ELF-1 (cell line): Measurements from ENCODE around the gene TMEM175.

Experiments
- DNase-seq: peaks from one replicate; pipeline ENCODE4 v3.0.0-alpha.2; 2016; ENCODE audit warnings: low read depth, low spot score

The TMEM175 gene

DNA sequence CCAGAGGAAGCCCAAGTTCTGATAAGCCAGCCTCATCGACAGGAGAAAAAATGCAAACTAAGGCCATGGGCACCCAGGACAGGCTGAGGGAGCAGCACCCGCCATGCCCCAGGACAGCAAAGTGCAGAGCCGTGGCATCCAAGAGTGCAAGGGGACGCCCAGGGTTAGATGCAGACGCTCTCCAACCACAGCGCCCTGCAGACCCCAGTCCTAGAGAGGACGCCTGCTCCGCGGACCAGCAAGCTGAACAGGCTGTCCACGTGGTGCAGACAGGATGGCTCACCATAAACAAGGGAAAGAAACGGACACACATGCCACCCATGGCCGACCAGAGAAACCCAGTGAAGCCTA, 32.7 kb upstream of the TMEM175 start:
- no peak for DNase-seq

DNA sequence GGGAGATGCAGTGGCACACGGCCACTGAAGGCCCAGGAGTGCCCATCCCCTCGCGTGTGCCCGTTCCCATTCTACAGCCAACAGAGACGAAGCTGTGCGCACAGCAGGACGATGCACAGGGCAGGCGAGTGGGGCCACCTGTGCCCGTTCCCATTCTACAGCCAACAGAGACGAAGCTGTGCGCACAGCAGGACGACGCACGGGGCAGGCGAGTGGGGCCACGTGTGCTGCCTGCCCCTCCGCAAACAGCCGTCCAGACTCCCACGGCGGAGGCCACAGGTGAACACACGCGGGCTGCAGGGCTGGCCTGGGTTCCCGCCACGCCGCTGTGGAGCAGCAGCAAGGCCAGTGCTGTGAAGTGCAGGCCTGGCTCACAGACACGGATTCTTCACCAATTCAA, 32.2 kb upstream of the TMEM175 start:
- no peak for DNase-seq

DNA sequence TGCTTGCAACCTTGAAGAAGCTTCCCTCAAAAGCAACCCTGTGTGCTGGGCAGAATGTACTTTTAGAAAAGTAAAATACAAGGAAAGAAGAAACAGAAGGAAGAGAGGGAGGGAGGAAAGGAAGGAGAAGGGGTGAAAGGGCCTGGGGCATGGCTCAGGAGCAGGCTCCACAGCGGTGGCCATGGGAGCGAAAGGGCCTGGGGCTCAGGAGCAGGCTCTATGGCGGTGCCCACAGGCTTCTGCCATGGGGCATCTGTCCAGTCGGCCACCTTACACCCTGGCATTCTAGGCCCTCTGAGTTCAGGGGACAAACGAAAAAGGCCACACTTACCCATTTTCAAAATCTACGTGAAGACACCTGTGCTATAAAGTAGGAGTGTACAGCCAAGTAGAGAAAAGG, 31.5 kb upstream of the TMEM175 start:
- no peak for DNase-seq

DNA sequence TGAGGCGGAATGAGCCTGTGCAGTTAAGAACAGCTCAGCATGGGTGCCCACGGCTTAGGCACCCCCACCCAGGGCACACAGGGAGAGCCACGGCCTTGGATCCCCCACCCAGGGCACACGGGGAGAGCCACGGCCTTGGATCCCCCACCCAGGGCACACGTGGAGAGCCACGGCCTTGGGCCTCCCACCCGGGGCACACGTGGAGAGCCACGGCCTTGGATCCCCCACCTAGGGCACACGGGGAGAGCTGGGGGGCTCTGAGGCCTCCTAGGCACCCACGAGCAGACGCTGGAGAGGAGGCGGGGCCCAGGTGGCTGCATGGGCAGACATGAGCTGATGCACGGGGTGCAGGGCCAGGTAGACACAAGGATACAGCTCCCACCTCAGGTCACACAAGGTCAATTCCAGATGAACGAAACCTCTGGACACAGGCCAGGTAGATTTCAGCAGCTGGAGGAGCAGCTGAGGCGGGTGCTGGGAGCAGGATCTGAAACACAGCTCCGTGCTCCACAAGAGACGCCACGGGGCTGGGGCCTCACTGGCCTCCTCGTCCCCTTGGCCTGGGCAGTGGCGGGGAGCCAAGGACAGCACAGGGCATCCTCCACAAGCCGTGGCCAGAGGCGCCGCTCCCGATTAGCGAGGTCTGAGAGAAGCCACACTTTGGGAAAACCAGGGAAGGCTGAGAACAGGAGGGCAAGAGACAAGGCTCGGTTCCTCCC, 30.9 kb upstream of the TMEM175 start:
- DNase-seq, result no peak

DNA sequence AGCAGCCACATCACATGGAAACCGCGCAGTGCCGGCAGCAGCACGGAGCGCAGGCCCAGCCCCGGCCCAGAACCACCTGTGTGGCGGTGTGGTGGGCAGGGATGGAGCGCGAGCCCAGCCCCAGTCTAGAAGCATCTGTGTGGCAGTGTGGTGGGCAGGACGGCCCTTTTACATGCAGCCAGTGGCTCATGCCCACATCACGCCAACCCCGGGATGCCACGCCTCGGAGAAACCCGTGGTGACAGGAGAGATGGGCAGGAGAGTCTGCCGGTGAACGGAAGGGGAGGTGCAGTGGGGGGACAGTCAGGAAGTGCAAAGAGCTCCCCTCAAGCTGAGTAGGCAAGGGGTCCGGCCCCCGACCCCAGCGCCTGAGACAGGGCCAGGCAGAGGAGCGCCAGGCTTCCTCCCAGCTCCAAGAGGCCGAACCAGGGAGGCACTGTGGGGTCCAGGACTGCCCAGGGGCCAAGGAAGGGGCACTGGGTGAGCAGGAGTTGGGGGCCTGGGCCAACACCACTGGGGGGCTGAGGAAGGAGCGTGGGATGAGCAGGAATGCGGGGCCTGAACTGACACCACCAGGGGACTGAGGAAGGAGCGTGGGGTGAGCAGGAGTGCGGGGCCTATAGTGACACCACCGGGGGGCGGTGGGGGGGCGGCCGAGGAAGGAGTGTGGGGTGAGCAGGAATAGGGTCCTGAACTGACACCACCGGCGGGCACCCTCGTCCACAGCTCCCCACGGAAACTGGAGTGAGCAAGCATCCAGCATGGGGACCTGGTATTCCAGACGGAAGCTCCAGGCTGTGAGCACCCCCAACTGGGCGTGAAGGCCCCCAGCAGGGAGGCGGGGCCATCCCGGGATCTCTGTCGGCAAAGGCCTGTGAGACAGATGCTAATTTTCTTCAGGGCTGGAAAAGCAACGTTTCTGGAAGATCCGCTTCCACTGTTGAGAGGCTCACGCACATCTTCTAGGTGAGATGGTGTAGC, 28.9 kb upstream of the TMEM175 start:
- DNase-seq, result no peak

DNA sequence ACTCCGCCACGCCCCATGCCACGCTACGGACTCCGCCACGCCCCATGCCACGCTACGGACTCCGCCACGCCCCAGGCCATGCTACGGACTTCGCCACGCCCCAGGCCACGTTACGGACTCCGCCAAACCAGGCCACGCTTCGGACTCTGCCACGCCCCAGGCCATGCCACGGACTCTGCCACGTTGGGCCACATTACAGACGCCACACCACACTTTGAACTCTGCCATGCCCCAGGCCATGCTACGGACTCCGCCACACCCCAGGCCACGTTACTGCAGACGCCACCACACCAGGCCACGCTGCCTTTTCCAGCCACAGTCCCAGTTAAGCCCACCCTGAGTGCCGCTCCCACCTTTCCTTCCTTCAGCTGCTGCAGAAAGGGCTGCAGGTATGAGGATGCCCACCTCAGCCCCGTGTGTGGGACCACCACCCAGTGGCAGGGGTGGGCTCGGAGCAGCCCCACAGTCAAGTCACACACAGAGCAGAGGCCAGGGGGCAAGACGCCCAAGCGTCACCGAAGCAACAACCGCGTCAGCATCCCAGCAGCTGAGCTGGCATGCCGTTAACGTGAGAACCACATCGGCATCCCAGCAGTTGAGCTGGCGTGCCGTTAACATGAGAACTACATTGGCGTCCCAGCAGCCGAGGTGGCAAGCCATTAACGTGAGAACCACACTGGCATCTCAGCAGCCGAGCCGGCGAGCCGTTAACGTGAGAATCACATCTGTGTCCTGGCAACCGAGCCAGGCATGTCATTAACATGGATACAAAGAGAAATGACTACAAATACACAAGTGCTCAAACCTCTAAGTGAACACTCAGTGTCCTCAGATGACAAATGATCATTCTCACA, 26.5 kb upstream of the TMEM175 start:
- DNase-seq, result no peak

DNA sequence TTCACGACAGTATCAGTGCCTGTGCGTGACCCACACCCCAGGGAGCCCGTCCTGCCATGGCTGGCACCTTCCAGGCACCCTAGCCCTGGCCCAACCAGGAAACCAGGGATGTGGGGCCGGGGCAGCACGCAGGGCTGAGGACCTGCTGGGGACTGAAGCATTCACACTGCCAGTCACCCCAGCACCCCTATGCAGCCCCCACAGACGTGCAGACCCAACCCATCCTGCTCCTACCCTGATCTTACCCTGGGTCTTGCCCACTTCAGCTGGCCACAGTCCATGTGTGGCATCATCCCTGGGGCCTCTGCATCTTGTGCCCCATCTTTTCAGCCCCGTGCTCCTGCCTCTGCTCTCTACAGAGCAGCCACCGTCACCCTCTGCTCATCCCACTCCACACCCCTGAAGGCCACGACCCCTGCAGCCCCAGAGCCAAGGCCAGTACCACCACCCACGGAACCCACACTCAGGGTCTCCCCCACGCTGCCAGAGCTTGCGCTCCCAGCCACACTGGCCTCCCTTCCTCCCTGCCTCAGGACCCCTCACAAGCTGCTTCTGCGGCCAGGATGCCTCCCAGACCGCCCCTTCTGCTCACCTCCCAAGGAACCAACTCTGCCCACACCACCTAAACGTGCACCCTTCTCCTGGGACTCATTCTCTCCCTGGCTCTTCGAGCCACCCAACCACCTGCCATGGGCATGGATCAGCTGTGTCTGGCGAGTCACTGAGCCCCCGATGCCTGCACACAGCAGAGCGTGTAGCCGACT, 25.7 kb upstream of the TMEM175 start:
- no peak for DNase-seq

DNA sequence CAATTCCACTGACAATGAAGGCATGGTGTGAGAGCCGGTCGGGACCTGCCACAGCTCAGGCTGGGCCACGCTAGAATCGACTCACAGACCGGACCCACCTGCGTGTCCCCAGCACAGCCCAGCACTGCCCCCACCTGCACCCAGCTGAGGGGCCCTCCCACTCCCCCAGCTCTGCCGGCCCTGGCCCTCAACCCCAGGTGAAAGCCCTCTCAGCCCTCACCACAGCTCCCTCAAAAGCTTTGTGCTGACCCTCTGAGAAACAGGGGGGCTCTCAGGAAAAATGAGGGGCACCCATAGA, 25.2 kb upstream of the TMEM175 start:
- no peak for DNase-seq

DNA sequence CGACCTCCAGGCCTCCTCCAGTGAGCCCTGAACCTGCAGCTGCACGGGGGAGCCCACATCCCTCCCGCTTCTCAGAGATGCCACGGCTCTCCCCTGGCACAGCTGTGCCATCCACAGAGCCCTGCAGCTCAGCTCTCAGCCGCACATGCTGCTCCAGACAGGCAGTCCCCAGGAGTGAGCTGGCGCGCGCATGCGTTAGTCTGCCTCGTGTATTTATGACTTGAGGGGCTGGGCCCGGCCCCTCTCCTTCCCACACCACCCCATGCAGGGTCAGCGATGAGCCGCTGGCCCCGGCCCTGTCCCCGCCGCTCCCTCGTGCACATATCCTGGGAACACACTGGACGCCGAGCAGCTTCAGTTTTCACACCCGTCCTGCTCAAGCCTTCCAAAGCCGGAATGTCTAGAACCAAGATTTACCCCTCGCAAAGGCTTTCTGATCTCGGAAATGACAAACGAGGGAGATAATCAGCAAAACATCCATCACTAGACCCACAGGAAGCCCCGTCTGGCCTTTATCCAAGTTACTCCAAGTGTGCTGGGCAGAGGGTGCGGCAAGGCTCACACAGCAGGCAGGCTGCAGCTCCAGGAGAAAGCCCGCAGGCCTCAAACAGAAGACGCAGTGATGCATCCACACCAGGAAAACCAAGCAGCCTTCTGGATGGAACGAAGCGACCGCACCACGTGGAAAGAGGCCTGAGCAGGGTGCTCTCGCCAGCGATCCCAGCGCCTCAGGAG, 24.4 kb upstream of the TMEM175 start:
- DNase-seq, result no peak

DNA sequence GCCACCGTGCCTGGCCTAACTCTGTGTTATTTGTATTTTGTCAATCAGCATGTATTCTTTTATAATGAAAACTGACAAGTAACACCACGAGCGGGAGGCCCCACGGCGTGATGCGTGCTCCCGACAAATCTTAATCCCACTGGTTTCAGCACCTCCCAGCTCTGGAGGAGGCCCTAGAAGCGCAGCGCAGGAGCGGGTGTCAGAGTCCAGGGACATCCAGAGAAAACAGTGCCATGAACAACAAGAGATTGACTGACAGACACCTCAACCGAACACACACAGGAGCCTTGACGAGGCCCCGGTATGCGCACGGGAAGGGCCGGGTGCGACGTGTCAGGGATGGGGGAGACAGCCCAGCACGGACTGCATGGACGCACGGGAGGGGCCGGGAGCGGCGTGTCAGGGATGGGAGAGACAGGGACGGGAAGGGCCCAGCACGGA, 23.1 kb upstream of the TMEM175 start:
- no peak for DNase-seq

DNA sequence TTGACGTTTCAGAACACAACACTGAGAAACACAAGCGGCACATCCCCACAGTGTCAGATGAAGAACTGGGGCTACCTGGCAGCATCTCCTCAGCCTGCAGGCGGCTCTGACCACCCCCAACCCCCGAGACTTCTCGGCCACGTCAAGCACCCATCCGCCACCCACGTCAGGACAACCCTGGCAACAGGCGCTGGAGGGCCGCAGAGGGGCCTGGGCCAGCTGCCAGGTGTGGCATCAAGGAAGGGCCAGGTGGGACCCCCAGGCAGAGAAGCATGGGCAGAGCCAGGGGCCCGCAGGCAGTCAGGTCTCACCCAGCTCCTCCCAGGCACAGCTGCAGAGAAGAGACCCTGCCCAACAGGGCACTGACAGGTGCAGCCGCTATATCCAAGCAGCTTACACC, 22.4 kb upstream of the TMEM175 start:
- DNase-seq, result no peak

DNA sequence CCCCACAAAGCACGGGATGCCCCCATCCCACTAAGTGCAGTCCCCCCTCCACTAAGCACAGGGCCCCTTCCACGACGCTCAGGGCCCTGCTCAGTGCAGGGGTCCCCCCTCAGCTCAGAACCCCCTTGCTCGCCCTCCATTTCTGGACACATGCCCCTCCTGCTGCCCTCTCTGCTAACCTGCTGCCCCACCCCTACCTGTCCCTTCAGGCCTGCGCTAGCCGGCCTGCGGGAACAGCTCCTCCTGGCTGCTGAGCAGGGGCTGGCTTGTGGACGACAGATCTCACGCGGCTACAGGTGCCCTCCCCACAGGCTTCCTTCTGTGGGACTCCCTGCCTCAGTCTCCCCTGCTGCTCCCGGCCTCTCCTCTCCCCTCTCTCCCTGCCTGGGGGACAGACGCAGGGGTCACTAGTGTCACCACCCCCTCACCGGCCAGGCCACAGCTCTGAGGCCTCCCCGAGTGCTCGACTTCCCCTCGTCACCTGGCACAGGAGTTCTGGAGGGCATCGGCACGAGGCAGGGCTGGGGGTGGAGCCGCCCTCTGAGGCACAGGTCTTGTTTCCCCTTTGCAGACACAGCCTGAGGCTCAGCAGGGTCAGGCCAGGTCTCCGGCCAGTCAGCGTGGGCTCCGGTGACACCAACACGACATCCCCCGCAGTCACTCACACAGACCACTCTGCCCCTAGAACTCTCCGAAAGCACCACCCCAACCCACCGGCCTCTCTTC, 21.7 kb upstream of the TMEM175 start:
- no peak for DNase-seq

DNA sequence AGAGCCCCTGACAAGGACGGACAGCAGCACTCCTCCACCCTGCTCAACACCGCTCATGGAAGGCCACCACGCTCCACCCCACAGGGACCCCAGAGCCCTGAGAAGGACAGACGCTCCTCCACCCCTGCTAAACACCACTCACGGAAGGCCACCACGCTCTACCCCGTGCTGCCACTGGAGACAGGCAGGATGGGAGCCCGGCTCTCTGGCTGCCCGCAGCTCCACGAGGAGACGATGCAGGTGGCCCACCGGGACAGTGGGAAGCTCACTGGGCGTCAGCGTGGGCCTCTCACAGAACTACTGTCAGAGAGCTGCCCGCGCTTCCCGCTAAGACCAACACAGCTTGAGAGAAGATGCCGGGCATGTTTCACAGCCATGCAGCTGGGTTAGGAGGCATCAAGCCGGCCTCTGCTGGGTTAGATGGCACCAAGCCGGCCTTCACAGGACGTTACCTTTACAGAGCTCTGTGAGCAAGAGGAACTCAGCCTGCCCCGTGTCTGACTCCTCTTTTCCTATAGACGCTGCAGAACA, 21.0 kb upstream of the TMEM175 start:
- no peak for DNase-seq

DNA sequence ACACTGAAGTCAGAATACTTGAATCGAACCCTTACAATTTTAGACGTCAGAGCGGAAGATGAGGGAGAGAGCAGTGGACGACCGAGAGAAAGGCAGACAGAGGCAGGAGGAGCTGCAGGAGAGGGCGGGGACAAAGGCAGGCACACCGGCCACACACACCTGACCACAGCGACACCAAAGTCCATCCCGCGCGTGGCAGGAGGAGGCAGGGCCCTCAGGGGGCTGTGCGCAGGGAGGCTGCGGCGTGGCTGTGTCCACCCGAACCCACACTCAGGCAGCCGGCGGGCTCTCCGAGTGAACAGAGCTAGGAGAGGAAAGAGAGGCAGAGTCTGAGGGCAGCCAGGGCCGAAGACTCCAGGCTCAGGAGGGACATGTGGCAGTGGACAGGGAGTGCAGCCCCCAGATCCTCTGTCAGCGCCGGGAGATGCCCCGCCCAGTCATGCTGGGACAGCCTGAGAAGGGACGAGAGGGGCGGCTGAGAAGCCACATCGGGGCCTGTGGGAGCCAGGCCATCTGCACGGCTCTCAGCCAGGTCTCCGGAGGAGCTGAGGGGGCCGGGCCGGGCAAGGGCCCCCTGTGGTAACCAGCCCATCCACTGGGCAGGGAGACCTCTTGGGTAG, 20.3 kb upstream of the TMEM175 start:
- no peak for DNase-seq

DNA sequence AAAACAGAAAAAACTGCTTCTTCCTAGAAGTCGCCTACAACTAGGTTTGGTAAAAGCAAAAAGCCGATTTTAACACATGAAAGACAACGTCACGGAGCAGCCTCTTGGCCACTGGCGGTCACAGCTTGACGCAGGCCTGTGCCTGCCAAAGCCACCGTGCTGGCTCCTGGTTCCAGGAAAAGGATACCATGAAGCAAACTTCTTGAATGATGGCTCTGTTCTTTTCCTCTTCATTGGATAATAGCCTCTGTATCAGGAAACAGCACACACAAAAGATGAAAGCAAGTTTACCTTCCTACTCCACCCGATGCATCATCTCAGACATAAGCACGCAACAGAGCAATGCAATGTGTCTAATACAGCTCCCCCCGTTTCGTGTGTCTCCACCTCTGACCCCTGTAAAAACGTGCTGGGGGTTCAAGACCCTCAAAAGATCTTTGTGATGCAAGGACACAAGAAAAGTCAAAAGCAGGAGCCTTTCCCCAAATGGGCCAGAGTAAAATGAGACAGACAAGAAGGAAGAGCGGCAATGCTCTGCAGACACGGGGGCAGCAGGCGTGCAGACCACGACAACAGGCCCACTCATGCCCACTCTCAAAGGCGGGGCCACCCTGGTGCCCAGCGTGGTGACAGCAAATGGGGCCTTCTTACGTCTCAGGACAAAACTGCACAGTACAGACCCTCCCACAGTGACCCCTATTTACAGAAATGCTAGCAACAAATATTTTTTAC, 19.5 kb upstream of the TMEM175 start:
- no peak for DNase-seq

DNA sequence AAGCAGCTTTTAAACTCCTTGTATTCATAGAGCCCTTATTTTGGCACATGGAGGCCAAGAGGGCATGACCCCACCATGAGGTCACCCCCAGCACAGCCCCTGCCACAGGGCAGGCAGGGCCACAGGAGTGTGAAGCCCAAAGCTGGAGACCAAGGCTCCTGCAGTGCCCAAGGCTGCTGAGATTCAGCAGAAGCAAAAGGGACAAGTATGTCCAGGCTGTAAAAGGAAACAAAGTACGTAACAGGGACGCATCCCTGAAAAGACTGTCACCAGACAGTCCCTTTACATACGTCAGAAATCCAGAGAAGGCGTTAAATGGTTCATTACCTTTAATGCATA, 19.0 kb upstream of the TMEM175 start:
- DNase-seq, result no peak

DNA sequence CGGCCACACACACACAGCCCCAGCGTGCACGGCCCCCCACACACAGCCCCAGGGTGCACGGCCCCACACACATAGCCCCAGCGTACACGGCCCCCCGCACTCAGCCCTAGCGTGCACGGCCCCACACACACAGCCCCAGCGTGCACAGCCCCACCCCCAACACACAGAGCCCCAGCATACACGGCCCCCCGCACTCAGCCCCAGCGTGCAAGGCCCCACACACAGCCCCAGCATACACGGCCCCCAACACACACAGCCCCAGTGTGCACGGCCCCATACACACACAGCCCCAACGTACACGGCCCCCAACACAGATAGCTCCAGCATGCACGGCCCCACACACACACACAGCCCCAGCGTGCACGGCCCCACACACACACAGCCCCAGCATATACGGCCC, 17.7 kb upstream of the TMEM175 start:
- DNase-seq, result no peak

DNA sequence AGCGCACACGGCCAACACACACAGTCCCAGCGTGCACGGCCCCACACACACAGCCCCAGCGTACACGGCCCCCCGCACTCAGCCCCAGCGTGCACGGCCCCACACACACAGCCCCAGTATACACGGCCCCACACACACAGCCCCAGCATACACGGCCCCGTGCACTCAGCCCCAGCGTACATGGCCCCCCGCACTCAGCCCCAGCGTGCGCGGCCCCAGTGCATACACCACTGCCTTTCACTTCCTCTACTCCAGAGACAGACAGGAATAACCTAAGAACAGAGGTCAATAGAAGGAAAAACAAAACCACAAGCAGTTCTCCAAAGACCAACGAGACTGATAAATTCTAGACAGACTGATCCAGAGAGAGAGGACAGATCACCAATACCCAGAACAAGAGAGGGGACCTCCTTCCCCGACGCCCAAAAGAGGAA, 17.2 kb upstream of the TMEM175 start:
- DNase-seq, result no peak

DNA sequence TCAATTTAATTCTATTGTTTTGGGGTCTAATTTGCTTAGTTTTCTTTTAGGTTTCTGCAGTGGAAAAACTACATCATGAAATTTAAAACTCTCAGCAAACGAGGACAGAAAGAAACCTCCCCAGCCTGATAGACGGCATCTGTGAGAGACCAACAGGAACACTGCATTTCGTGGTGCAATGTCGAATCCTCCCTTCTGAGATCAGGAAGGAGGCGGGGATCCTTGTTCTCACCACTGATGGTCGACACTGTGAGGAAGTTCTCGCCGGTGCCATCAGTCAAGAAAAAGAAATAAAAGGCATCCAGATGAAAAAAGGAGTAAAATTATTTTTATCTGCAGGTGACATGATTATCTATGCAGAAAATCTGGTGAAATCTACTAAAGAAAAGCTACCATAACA, 16.7 kb upstream of the TMEM175 start:
- DNase-seq, result no peak
